GM04504 (cell line): ENCODE data around the gene PIM3.
"Not testable (repeated sequence)": the region's sequence is repeated elsewhere in the genome, so short reads cannot be mapped to it uniquely, and the experiment has no call there.

Experiments used
- DNase-seq: peaks from one replicate; pipeline ENCODE4 v3.0.0-alpha.2; 2012; ENCODE audit warnings: low read depth

PIM3 gene

DNA sequence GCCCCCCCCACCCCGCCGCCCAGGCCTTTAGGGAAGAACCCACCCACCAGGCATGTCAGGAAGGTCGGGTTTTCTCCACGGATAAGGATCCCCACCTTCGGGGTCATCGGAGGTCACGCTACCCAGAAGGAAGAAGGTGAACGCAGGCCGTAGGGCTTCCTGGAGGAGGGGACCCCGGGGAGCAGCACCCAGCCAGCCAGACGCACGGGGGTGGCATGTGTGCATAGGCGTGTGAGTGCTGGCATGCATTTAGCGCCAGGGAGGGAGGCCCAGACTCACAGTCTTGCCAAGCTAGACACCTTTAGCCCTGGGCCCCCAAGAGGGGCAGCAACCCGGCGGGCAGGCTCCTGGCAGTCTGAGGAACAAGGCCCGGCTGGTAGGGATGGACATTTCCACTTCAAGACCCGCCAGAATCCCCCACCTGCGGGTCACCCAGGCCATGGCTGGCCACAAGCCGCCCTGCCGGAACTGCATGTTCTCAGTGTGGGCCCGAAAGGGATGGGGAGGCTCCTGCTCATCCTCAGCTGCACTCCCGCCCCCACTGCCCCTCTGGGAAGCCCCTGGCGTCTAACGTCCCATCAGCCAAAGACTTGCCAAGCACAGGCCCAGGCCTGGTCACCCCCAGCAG lies 16.7 kb upstream of the PIM3 start:
- DNase-seq = no peak

GRCh38 chr22:49944399-49944891 lies 16.1 kb upstream of the PIM3 start:
- DNase-seq = no peak

GRCh38 chr22:49945042-49945794 lies 15.4 kb upstream of the PIM3 start:
- DNase-seq = not testable (repeated sequence)

DNA sequence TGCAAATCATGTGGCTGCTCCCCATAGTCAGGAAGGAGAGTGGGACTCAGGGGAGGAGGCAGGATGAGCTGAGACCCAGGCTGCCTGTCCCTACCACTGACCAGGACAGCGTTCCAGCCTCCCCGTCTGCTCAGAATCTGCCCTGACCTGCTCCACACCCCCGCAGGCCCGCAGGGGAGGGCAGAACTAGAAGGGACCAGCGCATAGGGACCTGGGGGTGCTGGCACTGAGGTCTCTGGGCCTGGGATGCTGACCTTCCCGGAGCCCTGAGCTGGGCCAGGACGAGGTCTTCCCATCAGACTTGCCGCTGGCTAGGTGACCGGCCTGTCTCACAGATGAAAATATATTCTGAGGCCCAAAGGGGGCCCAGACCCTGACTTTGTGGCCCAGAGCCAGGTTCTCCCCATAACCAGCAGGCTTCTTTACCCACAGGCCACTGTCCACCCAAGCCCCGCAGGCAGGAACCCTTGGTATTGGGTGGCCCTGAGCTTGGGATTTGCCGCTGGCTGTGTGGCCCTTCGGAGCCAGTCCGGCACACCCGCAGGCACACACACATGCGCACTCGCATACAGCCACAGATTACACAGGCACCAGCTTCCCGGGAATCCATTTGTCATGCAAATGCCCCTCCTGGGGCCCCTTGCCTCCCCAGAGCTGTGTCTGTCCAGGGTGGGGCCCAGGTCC lies 13.8 kb upstream of the PIM3 start:
- no peak for DNase-seq

- DNase-seq = no peak
Measured at GRCh38 chr22:49947296-49947622, 13.3 kb upstream of the PIM3 start.

DNA sequence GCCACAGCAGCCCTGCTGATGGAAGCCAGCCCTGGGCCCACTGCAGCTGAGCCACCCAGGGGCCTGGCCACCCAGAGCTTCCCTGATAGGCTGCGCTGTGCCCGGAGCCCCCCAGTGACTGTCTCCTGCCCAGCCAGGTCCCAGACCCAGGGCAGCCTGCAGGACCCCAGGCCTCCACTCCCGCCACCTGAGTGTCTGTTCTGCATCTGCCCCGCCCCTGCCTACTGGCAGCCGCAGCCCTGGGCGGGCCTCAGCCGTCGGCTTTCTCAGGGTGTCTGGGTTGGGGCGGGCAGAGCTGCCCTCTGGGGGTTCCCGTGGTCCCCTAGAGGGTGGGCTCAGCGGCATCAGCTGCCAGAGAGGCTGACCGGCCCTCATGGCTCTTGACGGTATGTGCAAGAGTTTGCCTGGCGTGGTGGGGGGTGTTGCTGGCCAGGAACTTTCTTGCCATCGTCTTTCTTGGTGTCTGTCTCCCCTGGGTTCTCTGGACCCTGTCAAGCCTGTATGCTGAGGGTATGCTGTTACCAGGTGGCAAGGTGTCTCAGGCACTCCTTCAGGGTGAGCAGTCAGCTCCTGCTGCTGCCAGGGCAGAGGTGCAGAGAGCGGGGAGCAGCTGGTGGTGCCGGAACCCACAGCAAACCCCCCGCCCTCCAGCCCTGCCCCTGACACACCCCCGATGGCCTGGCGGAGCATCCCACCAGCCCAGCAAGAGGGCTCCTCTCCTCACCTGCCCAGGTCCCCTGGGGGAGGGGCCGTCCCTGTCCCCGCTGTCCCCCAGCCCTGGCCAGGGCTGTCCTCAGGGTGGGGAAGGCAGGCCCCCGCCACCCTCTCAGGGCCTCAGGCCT lies 12.2 kb upstream of the PIM3 start:
- DNase-seq = no peak

GRCh38 chr22:49948958-49949913 lies 11.3 kb upstream of the PIM3 start:
- no peak for DNase-seq

DNA sequence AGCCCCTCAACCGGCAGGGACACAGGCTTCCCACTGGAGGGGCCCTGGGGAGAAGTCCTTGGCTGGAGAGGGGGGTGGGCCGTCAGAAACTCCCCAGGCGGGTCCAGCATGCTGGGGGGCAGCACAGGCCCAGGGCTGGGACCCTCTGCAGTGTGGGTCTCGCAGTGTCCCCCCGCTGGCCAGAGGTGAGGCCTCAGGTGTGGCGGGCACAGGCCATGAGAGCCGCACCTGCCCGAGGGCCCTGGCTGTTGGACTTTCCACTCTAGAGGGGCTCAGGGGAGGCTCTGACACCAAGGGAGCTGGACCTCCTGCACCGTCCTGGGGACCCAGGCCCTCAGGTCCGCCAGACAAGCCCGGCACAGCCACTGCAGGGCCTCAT lies 10.7 kb upstream of the PIM3 start:
- no peak for DNase-seq

- DNase-seq = no peak
Measured at GRCh38 chr22:49950396-49950994, 10.1 kb upstream of the PIM3 start.

GRCh38 chr22:49951000-49951677 lies 9.4 kb upstream of the PIM3 start:
- no peak for DNase-seq

DNA sequence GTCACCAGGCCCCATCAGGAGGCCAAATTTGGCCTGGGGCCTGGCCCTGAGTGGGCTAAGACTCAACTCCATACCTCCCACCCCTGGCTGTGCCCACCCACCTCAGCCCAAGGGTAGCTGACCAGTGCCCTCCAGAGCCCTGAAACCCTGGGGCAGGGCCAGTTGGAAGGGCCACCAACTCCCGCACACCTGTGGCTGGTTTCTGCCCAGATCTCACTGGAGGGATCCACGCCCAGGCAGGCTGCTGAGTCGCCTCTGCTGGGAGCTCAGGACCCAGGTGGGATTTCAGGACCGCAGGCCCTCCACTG lies 8.9 kb upstream of the PIM3 start:
- no peak for DNase-seq

DNA sequence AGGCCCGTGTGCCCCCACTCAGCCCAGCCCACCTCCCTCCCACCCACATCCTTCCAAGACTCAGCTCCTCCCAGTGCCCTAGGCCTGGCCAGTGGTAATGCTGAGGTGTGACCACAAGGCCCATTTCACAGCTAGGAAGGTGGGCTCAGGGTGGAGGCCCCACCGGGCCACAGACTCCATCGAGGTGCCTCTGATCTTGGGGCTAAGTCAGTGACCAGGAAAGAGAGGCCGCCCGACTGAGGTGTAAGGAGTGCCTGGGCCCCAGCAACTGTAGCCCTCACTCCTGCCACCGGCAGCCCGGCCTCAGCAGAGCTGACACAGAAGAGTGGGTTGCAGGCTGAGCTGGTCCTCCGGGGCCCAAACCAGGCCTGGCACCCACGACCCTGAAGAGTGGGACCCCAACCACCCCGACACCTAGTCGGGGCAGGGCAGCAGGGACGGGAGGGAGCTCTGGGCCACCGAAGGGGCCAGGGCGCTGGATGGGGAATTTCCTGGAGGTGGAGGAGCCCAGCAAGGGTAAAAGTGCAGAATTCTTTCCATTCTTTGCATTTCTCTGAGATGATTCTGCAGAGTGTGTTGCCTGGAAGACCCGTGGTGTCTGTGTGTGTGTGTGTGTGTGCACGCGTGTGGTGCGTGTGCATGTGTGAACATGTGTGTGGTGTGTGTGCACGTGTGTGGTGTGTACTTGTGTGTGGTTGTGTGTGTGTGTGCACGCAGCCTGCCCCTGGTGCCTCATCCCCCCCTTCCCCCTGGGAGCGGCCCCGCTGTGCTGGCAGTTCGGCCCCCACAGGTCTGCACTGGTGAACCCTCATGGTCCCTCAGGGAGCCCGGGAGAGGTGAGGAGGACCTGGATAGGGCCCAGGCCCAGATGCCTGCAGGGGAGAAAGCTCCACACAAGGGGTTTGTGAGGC lies 8.3 kb upstream of the PIM3 start:
- no peak for DNase-seq

- DNase-seq = no peak
Measured at GRCh38 chr22:49953027-49953679, 7.4 kb upstream of the PIM3 start.

DNA sequence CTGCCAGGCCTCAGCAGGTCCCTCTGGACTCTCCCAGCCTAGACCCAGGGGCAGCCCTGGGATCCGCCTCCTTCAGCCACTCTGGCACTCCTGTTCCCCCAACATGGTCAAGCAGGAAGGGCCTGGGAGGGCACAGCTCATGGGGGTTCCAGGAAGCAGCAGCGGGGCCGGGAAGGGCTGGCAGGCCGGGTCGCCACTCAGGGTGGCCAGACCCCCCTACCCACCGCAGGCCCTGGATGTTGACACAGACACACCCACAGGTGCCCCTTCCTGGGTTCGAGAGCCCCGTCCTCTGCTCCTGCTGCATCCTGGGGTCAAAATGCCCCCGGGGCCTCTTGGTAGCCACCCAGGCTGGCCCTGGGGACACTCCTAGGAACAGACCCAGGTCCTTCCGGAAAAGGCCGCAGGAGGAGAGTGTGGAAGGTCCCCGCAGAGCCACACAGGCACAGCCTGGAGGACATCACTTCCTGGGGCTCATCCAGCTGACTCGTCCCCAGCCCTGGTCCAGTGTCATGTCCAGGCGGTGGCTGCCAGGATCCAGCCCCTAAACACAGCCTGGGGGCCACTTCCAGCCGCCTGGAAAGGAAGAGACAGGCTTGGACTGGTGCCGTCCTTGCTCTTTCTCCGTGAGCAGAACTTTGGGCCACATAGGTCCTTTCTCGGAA lies 6.8 kb upstream of the PIM3 start:
- no peak for DNase-seq

- DNase-seq = no peak
Measured at GRCh38 chr22:49954354-49954753, 6.2 kb upstream of the PIM3 start.

DNA sequence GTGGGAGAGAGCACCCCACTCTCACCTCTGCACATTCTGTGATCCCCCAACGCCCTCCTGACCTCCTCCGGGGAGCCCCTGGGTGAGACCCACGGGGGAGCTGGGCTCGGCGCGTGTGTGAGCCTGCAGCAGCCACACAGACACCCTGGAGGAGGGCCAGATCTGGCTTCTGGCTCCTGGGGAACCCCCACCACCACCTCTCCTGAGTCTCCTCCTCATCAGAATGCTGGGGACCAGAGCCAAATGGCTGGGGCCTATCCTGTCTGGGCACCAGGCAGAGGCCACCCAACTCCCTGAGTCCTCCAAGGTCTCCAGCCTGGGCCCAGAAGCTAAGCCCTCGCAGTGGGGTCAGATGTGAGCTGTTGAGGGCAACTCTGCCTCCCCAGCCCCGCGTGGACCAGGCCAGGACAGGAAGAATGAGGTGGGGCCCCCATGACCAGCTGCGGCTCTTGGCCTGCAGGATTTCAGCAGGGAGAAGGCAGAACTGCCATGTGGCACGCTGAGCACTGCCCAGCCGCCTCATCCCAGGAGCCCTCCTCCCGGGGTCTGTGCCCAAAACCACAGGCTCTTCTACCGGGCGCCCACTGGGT lies 5.5 kb upstream of the PIM3 start:
- DNase-seq = no peak

GRCh38 chr22:49955581-49956417 lies 4.8 kb upstream of the PIM3 start:
- DNase-seq = no peak
